WTC11 (cell line): ENCODE data around the gene RSPH4A. TPM values are rescaled to one million over a fixed set of nuclear protein-coding genes. Genes with fewer than 3 reads are reported as not detected.
"Not testable (repeated sequence)": the region's sequence is repeated elsewhere in the genome, so short reads cannot be mapped to it uniquely, and the experiment has no call there.

Experiments used
- ATAC-seq: fragments of 200-7000 bp; cut with Tn5 transposase; 2 replicates; pipeline ENCODE4 v1.10.0; 2021; ENCODE audit warnings: mild to moderate bottlenecking, moderate library complexity
- CTCF ChIA-PET: fragments of 300-600 bp; sonication (Branson Sonifier 250); formaldehyde crosslinking; loops from one replicate; lab custom pipeline; 2021; ENCODE audit warnings: antibody characterized with exemption; lab: Charles Lee
- POLR2A ChIA-PET: fragments of 350-600 bp; sonication (Branson Sonifier 250); formaldehyde crosslinking; loops from one replicate; lab custom pipeline; 2021; ENCODE audit warnings: antibody characterized with exemption; lab: Charles Lee
- DNase-seq: peaks from one replicate; pipeline ENCODE4 v3.0.0; 2021; ENCODE audit warnings: low spot score
- H3K27ac Mint-ChIP-seq: 2 replicates; pipeline ENCODE4 v1.8.0; 2021; ENCODE audit warnings: mixed read lengths
- H3K27me3 Mint-ChIP-seq: 2 replicates; pipeline ENCODE4 v1.8.0; 2021; ENCODE audit warnings: low read depth, mild to moderate bottlenecking, moderate library complexity, mixed read lengths
- H3K36me3 Mint-ChIP-seq: 2 replicates; pipeline ENCODE4 v1.8.0; 2021; ENCODE audit warnings: mixed read lengths
- H3K4me1 Mint-ChIP-seq: 2 replicates; pipeline ENCODE4 v1.8.0; 2022; ENCODE audit warnings: mixed read lengths
- H3K4me3 Mint-ChIP-seq: 2 replicates; pipeline ENCODE4 v1.8.0; 2021; ENCODE audit warnings: mild to moderate bottlenecking, moderate library complexity, mixed read lengths
- H3K9me3 Mint-ChIP-seq: 2 replicates; pipeline ENCODE4 v1.8.0; 2021; ENCODE audit warnings: mixed read lengths
- CREB1 ChIP-seq: sonication (generic); formaldehyde crosslinking; IDR thresholded peaks from 2 replicates; pipeline ENCODE4 v1.8.0; 2023; ENCODE audit warnings: mild to moderate bottlenecking, missing genetic modification reagents
- CREM ChIP-seq: sonication (generic); formaldehyde crosslinking; IDR thresholded peaks from 2 replicates; pipeline ENCODE4 v1.8.1; 2022; ENCODE audit warnings: mild to moderate bottlenecking, missing genetic modification reagents, moderate library complexity
- KAT7 ChIP-seq: sonication (generic); formaldehyde crosslinking; IDR thresholded peaks from 2 replicates; pipeline ENCODE4 v1.8.1; 2023; ENCODE audit warnings: missing genetic modification reagents, mild to moderate bottlenecking, borderline replicate concordance
- MAX ChIP-seq: sonication (generic); formaldehyde crosslinking; IDR thresholded peaks from 2 replicates; pipeline ENCODE4 v1.8.0; 2022; ENCODE audit warnings: mild to moderate bottlenecking, missing genetic modification reagents
- MXD4 ChIP-seq: fragments of 250-450 bp; sonication (Bioruptor Pico); IDR thresholded peaks from 2 replicates; pipeline ENCODE4 v1.8.0; 2021; ENCODE audit warnings: mild to moderate bottlenecking, moderate library complexity, borderline replicate concordance
- NFATC4 ChIP-seq: fragments of 250-450 bp; sonication (Bioruptor Pico); IDR thresholded peaks from 2 replicates; pipeline ENCODE4 v1.9.0; 2021; ENCODE audit warnings: mild to moderate bottlenecking
- NFE2L1 ChIP-seq: sonication (generic); formaldehyde crosslinking; IDR thresholded peaks from 2 replicates; pipeline ENCODE4 v1.8.1; 2023; ENCODE audit warnings: missing genetic modification reagents
- NFYB ChIP-seq: sonication (generic); formaldehyde crosslinking; conservative IDR thresholded peaks from 2 replicates; pipeline ENCODE4 v1.8.0; 2022; ENCODE audit warnings: low read depth, missing genetic modification reagents
- TP53 ChIP-seq: sonication (generic); formaldehyde crosslinking; IDR thresholded peaks from 2 replicates; pipeline ENCODE4 v1.8.1; 2023; ENCODE audit warnings: mild to moderate bottlenecking, missing genetic modification reagents
- ZBTB21 ChIP-seq: sonication (generic); formaldehyde crosslinking; IDR thresholded peaks from 2 replicates; pipeline ENCODE4 v1.8.1; 2023; ENCODE audit warnings: mild to moderate bottlenecking, missing genetic modification reagents, borderline replicate concordance
- ZBTB43 ChIP-seq: sonication (generic); formaldehyde crosslinking; IDR thresholded peaks from 2 replicates; pipeline ENCODE4 v1.8.1; 2023; ENCODE audit warnings: mild to moderate bottlenecking, missing genetic modification reagents
- ZNF121 ChIP-seq: sonication (generic); formaldehyde crosslinking; IDR thresholded peaks from 2 replicates; pipeline ENCODE4 v1.8.0; 2023; ENCODE audit warnings: missing genetic modification reagents
- ZNF317 ChIP-seq: sonication (generic); formaldehyde crosslinking; IDR thresholded peaks from 2 replicates; pipeline ENCODE4 v1.8.1; 2023; ENCODE audit warnings: low read depth, mild to moderate bottlenecking, moderate library complexity, missing genetic modification reagents, borderline replicate concordance
- ZNF425 ChIP-seq: fragments of 250-450 bp; sonication (Bioruptor Pico); conservative IDR thresholded peaks from 2 replicates; pipeline ENCODE4 v1.9.0; 2021; ENCODE audit warnings: mild to moderate bottlenecking
- ZNF512 ChIP-seq: sonication (generic); formaldehyde crosslinking; IDR thresholded peaks from 2 replicates; pipeline ENCODE4 v1.8.1; 2022; ENCODE audit warnings: missing genetic modification reagents, borderline replicate concordance
- total RNA-seq: library from RNA; stranded (reverse); gene quantifications from 3 replicates; pipeline ENCODE4 v1.2.3, GENCODE V29; 2021

Gene RSPH4A
- total RNA-seq, 1 experiment from 2014 or later: 0.57 TPM

- peak; percentile 19 for DNase-seq
- H3K27ac Mint-ChIP-seq: no peak overlapping the region
- no peaks in the 10 kb centered on the region for H3K9me3 Mint-ChIP-seq
- H3K4me1 Mint-ChIP-seq: no peaks in the 10 kb centered on the region
- H3K27me3 Mint-ChIP-seq: no peaks in the 10 kb centered on the region
- peaks cover 17% of the 10 kb centered on the region for H3K36me3 Mint-ChIP-seq
- POLR2A ChIA-PET: interaction anchor here (0.5 kb wide), 1 partner anchor 68 kb away, joined by 3 read pairs; no protein-coding TSS in a partner anchor
- no peak overlapping the region for H3K4me3 Mint-ChIP-seq
- no peak for TF ChIP-seq MAX (CRISPR knock-in tag)
- TF ChIP-seq TP53 (CRISPR knock-in tag): 0 out of 2 replicates have a peak, but pooled peaks have one; percentile 29
- TF ChIP-seq, all 79 proteins: peak for 1
- no peak; the same call in 1 of the 2 replicates for ATAC-seq
- CTCF ChIA-PET: interaction anchor here (1.0 kb wide), 1 partner anchor 35 kb away, joined by 3 read pairs; no protein-coding TSS in a partner anchor
These were observed 19.5 kb upstream of the RSPH4A start for GRCh38 chr6:116596815-116597214.

GRCh38 chr6:116603916-116604315, 12.4 kb upstream of the RSPH4A start:
- H3K27me3 Mint-ChIP-seq, H3K27ac Mint-ChIP-seq, H3K4me3 Mint-ChIP-seq, POLR2A ChIA-PET, DNase-seq, CTCF ChIA-PET, ATAC-seq, H3K4me1 Mint-ChIP-seq: not testable (repeated sequence)
- Mint-ChIP-seq H3K9me3 (peaks cover 22% of the 10 kb centered on the region), H3K36me3 (peaks cover 13% of the 10 kb centered on the region)

GRCh38 chr6:116604868-116605267, 11.4 kb upstream of the RSPH4A start:
- POLR2A ChIA-PET, DNase-seq, ATAC-seq, H3K27me3 Mint-ChIP-seq, H3K27ac Mint-ChIP-seq, CTCF ChIA-PET, H3K4me3 Mint-ChIP-seq, H3K4me1 Mint-ChIP-seq: not testable (repeated sequence)
- H3K9me3 Mint-ChIP-seq: peaks cover 22% of the 10 kb centered on the region
- H3K36me3 Mint-ChIP-seq: peaks cover 13% of the 10 kb centered on the region

GRCh38 chr6:116605935-116606334, 10.3 kb upstream of the RSPH4A start:
- ChIA-PET CTCF (no interaction called here), POLR2A (no interaction called here)
- H3K9me3 Mint-ChIP-seq: peaks cover 22% of the 10 kb centered on the region
- peaks cover 2% of the 10 kb centered on the region for H3K4me1 Mint-ChIP-seq
- no peak for DNase-seq
- H3K27ac Mint-ChIP-seq: no peak overlapping the region
- TF ChIP-seq ZBTB43 (CRISPR knock-in tag): no peak
- TF ChIP-seq KAT7: no peak
- TF ChIP-seq CREB1 (CRISPR knock-in tag): no peak
- no peak for TF ChIP-seq NFE2L1 (CRISPR knock-in tag)
- TF ChIP-seq MXD4: no peak
- TF ChIP-seq CREM (CRISPR knock-in tag): no peak
- no peak for TF ChIP-seq ZNF512
- no peak for TF ChIP-seq ZBTB21 (CRISPR knock-in tag)
- no peak for TF ChIP-seq NFATC4
- TF ChIP-seq ZNF317 (CRISPR knock-in tag): no peak
- no peak for TF ChIP-seq NFYB (CRISPR knock-in tag)
- TF ChIP-seq ZNF121 (CRISPR knock-in tag): no peak
- TF ChIP-seq ZNF425 (CRISPR knock-in tag): no peak
- no peak overlapping the region for H3K4me3 Mint-ChIP-seq
- ATAC-seq: no peak
- peaks cover 13% of the 10 kb centered on the region for H3K36me3 Mint-ChIP-seq
- H3K27me3 Mint-ChIP-seq: no peaks in the 10 kb centered on the region; the same call in 1 of the 2 replicates
